HepG2 (cell line): Measurements from ENCODE around the gene C1QL2. TPM values are rescaled to one million over a fixed set of nuclear protein-coding genes. Genes with fewer than 3 reads are reported as not detected.

Experiments used
- ATAC-seq: fragments of 200-7000 bp; cut with Tn5 transposase; 3 replicates; pipeline ENCODE4 v1.9.1; 2020; ENCODE audit warnings: mild to moderate bottlenecking, moderate library complexity
- BruUV-seq: library from RNA; stranded (reverse); fragments of 400-500 nt; replicated peaks from 2 replicates; lab custom pipeline; 2021; lab: Mats Ljungman, UMichigan
- CTCF ChIA-PET: fragments of 300-600 bp; formaldehyde crosslinking; extraction: SDS; loops from one replicate; lab custom pipeline; 2021; ENCODE audit warnings: low total read pairs, inconsistent platforms, low intra/inter-chr PET ratio; lab: Yijun Ruan, JAX
- POLR2A ChIA-PET: fragments of 350-600 bp; sonication (Branson Sonifier 250); formaldehyde crosslinking; loops from one replicate; lab custom pipeline; 2020; ENCODE audit warnings: antibody characterized with exemption, inconsistent platforms; lab: Yijun Ruan, JAX
- DNase-seq: peaks from one replicate; pipeline ENCODE4 v3.0.0-alpha.2; 2015; ENCODE audit warnings: low spot score
- FAIRE-seq: peaks from 3 replicates; lab custom pipeline; 2011; peaks lifted over from hg19 to GRCh38; lab: Jason Lieb, UNC
- H2AFZ ChIP-seq: one replicate; pipeline ENCODE4 v1.6.1; 2011; ENCODE audit warnings: low read length, inconsistent platforms
- H3K27ac ChIP-seq: fragments of 300-600 bp; 3 replicates; pipeline ENCODE4 v1.8.0; 2011; ENCODE audit warnings: mixed run types, mild to moderate bottlenecking, mixed read lengths, low read length, inconsistent platforms; ENCODE audit not compliant: insufficient read depth; ENCODE audit errors: extremely low read length
- H3K27me3 ChIP-seq, 2 experiments: fragments of 200-600 bp in 1 of 2; 2 replicates in 1 of 2; 3 replicates in 1 of 2; pipeline versions ENCODE4 v1.6.0 to v1.8.0; 2011; ENCODE audit warnings: low read length in 2 of 2, mild to moderate bottlenecking in 2 of 2, moderate library complexity in 2 of 2, inconsistent platforms in 1 of 2; ENCODE audit not compliant: insufficient read depth in 2 of 2, control insufficient read depth in 1 of 2
- H3K36me3 ChIP-seq, 2 experiments: fragments of 200-600 bp in 1 of 2; replicated peaks in 1 of 2; 2 replicates in 1 of 2; 3 replicates in 1 of 2; pipeline versions ENCODE4 v1.5.1 to v1.8.0; 2011; ENCODE audit warnings: low read length in 2 of 2, inconsistent platforms in 1 of 2; ENCODE audit not compliant: insufficient read depth in 2 of 2, control insufficient read depth in 1 of 2
- H3K4me1 ChIP-seq: 2 replicates; pipeline ENCODE4 v1.5.1; 2012; ENCODE audit warnings: low read length, inconsistent platforms; ENCODE audit not compliant: insufficient read depth
- H3K4me2 ChIP-seq: 2 replicates; pipeline ENCODE4 v1.6.0; 2011; ENCODE audit warnings: low read depth, low read length, inconsistent platforms
- H3K4me3 ChIP-seq, 3 experiments: fragments of 200-600 bp in 1 of 3; sonication (generic), shearing (Covaris generic) in 1 of 3; replicated peaks in 1 of 3; 2 replicates each; pipeline ENCODE4 v1.5.1; 2011 to 2016; ENCODE audit warnings: low read length in 3 of 3, inconsistent platforms in 2 of 3, low read depth in 2 of 3, mild to moderate bottlenecking in 2 of 3, control low read depth in 1 of 3, mixed read lengths in 1 of 3; ENCODE audit not compliant: insufficient read depth in 1 of 3
- H3K79me2 ChIP-seq: one replicate; pipeline ENCODE4 v1.6.1; 2011; ENCODE audit warnings: low read length, inconsistent platforms; ENCODE audit not compliant: insufficient read depth
- H3K9ac ChIP-seq: 2 replicates; pipeline ENCODE4 v1.6.0; 2011; ENCODE audit warnings: mild to moderate bottlenecking, low read depth, low read length, inconsistent platforms; ENCODE audit not compliant: insufficient read depth
- H3K9me3 ChIP-seq: 2 replicates; pipeline ENCODE4 v1.5.1; 2012; ENCODE audit warnings: mild to moderate bottlenecking, low read length
- H4K20me1 ChIP-seq: 2 replicates; pipeline ENCODE4 v1.6.0; 2011; ENCODE audit warnings: inconsistent platforms, mild to moderate bottlenecking, low read length, moderate library complexity; ENCODE audit not compliant: insufficient read depth
- ADNP ChIP-seq: sonication (generic); formaldehyde crosslinking; IDR thresholded peaks from 2 replicates; pipeline ENCODE4 v1.4.0; 2020; ENCODE audit warnings: missing genetic modification reagents
- ARNTL ChIP-seq: sonication (generic); formaldehyde crosslinking; IDR thresholded peaks from 2 replicates; pipeline ENCODE4 v1.4.0; 2020; ENCODE audit warnings: mild to moderate bottlenecking, missing genetic modification reagents
- GABPA ChIP-seq, 2 experiments: IDR thresholded peaks; 2 replicates each; pipeline ENCODE4 v1.6.1; 2011 to 2016; ENCODE audit warnings: low read depth in 2 of 2, low read length in 1 of 2, missing biosample characterization in 1 of 2, missing genetic modification characterization in 1 of 2
- MAFK ChIP-seq, 2 experiments: IDR thresholded peaks in 1 of 2; conservative IDR thresholded peaks in 1 of 2; 2 replicates each; pipeline ENCODE4 v1.6.1; 2011; ENCODE audit warnings: improper control_type of control experiment in 2 of 2, low read length in 2 of 2
- MIER2 ChIP-seq: IDR thresholded peaks from 2 replicates; pipeline ENCODE4 v1.6.1; 2016; ENCODE audit warnings: missing biosample characterization, missing genetic modification reagents
- RBFOX2 ChIP-seq: fragments of 200-400 bp; formaldehyde crosslinking; IDR thresholded peaks from 2 replicates; pipeline ENCODE4 v1.6.1; 2017; ENCODE audit warnings: low read depth, mild to moderate bottlenecking, low read length
- SAP130 ChIP-seq: IDR thresholded peaks from 2 replicates; pipeline ENCODE4 v1.6.1; 2016; ENCODE audit warnings: low read depth
- SETDB1 ChIP-seq: sonication (generic); formaldehyde crosslinking; IDR thresholded peaks from 2 replicates; pipeline ENCODE4 v1.5.1; 2020; ENCODE audit warnings: missing genetic modification reagents, mild to moderate bottlenecking, borderline replicate concordance
- TBX2 ChIP-seq: sonication (generic); formaldehyde crosslinking; IDR thresholded peaks from 2 replicates; pipeline ENCODE4 v1.5.0; 2020; ENCODE audit warnings: missing genetic modification reagents, mild to moderate bottlenecking, borderline replicate concordance
- ZNF121 ChIP-seq: sonication (generic); formaldehyde crosslinking; IDR thresholded peaks from 2 replicates; pipeline ENCODE4 v1.5.0; 2020; ENCODE audit warnings: mild to moderate bottlenecking, missing genetic modification reagents
- ZNF629 ChIP-seq: sonication (generic); formaldehyde crosslinking; conservative IDR thresholded peaks from 2 replicates; pipeline ENCODE4 v1.5.0; 2020; ENCODE audit warnings: missing genetic modification reagents
- WGBS: methylation state at CpG from one replicate; pipeline ENCODE4 v1.1.6; 2017; ENCODE audit warnings: low lambda C conversion rate; 5-methylcytosine and 5-hydroxymethylcytosine counted together
- in situ Hi-C: cut with HindIII; loops from 2 replicates; pipeline ENCODE4 v1.10.0; 2017; ENCODE audit warnings: low pct_unique_long_range_greater_than_20kb; ENCODE audit not compliant: extremely low pct_ligation_motif_present
- intact Hi-C: fragments of 100-400 bp; cut with micrococcal nuclease; formaldehyde crosslinking; loops from one replicate; pipeline ENCODE4 v1.10.0; 2022; ENCODE audit not compliant: unreplicated experiment
- polyA plus RNA-seq, 8 experiments: library from polyadenylated mRNA; depleted of rRNA in 3 of 8; stranded (reverse) in 7 of 8; unstranded in 1 of 8; fragments of >200 nt; fragmentation: Illumina TruSeq in 4 of 8; extraction: Trizol in 4 of 8; gene quantifications; 2 replicates each; pipeline versions ENCODE4 v1.2.1 to v1.2.3, GENCODE V29; 2011 to 2016; ENCODE audit warnings: low read depth in 4 of 8, missing spikeins in 1 of 8, mixed read lengths in 1 of 8; ENCODE audit not compliant: insufficient read depth in 1 of 8
- total RNA-seq, 5 experiments: library from RNA; depleted of rRNA; stranded (reverse); fragments of >200 nt; fragmentation: Illumina TruSeq; extraction: Trizol; gene quantifications; 2 replicates each; pipeline ENCODE4 v1.2.3, GENCODE V29; 2016; ENCODE audit warnings: low read depth in 1 of 5
- TF ChIP-seq, protein P1 (sequence below): sonication (generic); formaldehyde crosslinking; IDR thresholded peaks from 2 replicates; pipeline ENCODE4 v1.4.0; 2020; ENCODE audit warnings: missing genetic modification reagents, borderline replicate concordance

C1QL2 gene
- total and polyA plus RNA-seq, 2 of the 13 experiments (the other 11 are each of a cell fraction or from before 2014, with no cell fraction given): not detected

GRCh38 chr2:119147776-119148715, 10.5 kb downstream of the C1QL2 start:
- ChIA-PET POLR2A (no interaction called here), CTCF (no interaction called here)
- intact Hi-C loops: no loop called here
- in situ Hi-C loops: no loop called here
- WGBS: 18% methylated on average over 10 of the region's 11 CpGs
- no peaks in the 10 kb centered on the region for H4K20me1 ChIP-seq
- H3K9me3 ChIP-seq: no peaks in the 10 kb centered on the region
- FAIRE-seq (no peak), ATAC-seq (no peak), DNase-seq (no peak)
- no peaks in the 10 kb centered on the region for H3K36me3 ChIP-seq
- TF ChIP-seq GABPA (IDR thresholded peaks at IDR 0.05; ENCODE audit: low read depth, low read length): no peak
- no peak for TF ChIP-seq GABPA (CRISPR knock-in tag; IDR thresholded peaks at IDR 0.05; ENCODE audit: low read depth)
- no peak for TF ChIP-seq MIER2 (CRISPR knock-in tag)
- TF ChIP-seq ADNP (CRISPR knock-in tag): no peak
- no peak for TF ChIP-seq SETDB1
- no peak for TF ChIP-seq ZNF121
- peak in 1 of 2 experiments; percentile 43; a peak in 2 of 4 replicates for TF ChIP-seq MAFK (conservative IDR thresholded peaks at IDR 0.05 in 1 of 2, IDR thresholded peaks at IDR 0.05 in 1 of 2; ENCODE audit: low read length in 2 of 2)
- peak; percentile 52; the same call in 1 of the 2 replicates for TF ChIP-seq ZNF629 (CRISPR knock-in tag)
- no peak overlapping the region for H3K4me2 ChIP-seq
- H2AFZ ChIP-seq: no peak overlapping the region
- no peak overlapping the region for H3K9ac ChIP-seq
- H3K4me3 ChIP-seq: no peak overlapping the region
- BruUV-seq: no TSS peak
- no peaks in the 10 kb centered on the region for H3K4me1 ChIP-seq
- peaks cover 0 to 17% of the 10 kb centered on the region in 2 experiments; a peak in 3 of 5 replicates for H3K27me3 ChIP-seq
- H3K27ac ChIP-seq: no peak overlapping the region
- H3K79me2 ChIP-seq: no peaks in the 10 kb centered on the region

DNA sequence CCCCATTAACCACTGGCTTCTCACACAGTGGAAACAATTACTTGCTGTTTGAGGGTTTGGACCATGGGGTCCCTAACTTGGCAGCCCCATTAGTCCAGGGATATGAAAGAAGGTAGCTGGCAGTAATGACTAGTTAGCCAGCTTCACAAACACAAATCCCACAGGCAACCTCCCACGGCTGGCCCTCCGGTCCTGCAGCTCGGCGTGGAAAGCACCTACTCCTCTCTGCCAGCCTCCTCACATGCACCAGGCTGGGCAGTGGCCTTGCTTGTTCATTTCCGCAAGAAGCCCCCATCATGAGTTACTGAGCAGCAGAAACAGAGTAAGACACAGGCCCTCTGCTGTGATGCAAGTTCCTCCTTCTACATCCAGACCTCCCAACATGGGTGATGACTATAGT, 13.7 kb downstream of the C1QL2 start:
- no peak overlapping the region for H3K4me3 ChIP-seq
- H3K27ac ChIP-seq: no peak overlapping the region
- H3K79me2 ChIP-seq: no peaks in the 10 kb centered on the region
- WGBS: 11% methylated on average over 4 of the region's 5 CpGs
- no peaks in the 10 kb centered on the region for H3K9me3 ChIP-seq
- intact Hi-C loops (no loop called here), in situ Hi-C loops (no loop called here)
- no peaks in the 10 kb centered on the region for H3K4me1 ChIP-seq
- POLR2A ChIA-PET: no interaction called here
- H3K27me3 ChIP-seq: peaks cover 0 to 33% of the 10 kb centered on the region in 2 experiments; a peak in 3 of 5 replicates
- BruUV-seq: no TSS peak
- H3K36me3 ChIP-seq: no peaks in the 10 kb centered on the region
- CTCF ChIA-PET: no interaction called here
- no peak overlapping the region for H3K4me2 ChIP-seq
- no peaks in the 10 kb centered on the region for H4K20me1 ChIP-seq
- no peak overlapping the region for H3K9ac ChIP-seq
- ATAC-seq (no peak), DNase-seq (no peak), FAIRE-seq (no peak)
- TF ChIP-seq, protein P1, sequence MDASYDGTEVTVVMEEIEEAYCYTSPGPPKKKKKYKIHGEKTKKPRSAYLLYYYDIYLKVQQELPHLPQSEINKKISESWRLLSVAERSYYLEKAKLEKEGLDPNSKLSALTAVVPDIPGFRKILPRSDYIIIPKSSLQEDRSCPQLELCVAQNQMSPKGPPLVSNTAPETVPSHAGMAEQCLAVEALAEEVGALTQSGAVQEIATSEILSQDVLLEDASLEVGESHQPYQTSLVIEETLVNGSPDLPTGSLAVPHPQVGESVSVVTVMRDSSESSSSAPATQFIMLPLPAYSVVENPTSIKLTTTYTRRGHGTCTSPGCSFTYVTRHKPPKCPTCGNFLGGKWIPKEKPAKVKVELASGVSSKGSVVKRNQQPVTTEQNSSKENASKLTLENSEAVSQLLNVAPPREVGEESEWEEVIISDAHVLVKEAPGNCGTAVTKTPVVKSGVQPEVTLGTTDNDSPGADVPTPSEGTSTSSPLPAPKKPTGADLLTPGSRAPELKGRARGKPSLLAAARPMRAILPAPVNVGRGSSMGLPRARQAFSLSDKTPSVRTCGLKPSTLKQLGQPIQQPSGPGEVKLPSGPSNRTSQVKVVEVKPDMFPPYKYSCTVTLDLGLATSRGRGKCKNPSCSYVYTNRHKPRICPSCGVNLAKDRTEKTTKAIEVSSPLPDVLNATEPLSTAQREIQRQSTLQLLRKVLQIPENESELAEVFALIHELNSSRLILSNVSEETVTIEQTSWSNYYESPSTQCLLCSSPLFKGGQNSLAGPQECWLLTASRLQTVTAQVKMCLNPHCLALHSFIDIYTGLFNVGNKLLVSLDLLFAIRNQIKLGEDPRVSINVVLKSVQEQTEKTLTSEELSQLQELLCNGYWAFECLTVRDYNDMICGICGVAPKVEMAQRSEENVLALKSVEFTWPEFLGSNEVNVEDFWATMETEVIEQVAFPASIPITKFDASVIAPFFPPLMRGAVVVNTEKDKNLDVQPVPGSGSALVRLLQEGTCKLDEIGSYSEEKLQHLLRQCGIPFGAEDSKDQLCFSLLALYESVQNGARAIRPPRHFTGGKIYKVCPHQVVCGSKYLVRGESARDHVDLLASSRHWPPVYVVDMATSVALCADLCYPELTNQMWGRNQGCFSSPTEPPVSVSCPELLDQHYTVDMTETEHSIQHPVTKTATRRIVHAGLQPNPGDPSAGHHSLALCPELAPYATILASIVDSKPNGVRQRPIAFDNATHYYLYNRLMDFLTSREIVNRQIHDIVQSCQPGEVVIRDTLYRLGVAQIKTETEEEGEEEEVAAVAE (CRISPR knock-in tag): no peak
- TF ChIP-seq ARNTL (no peak), SAP130 (CRISPR knock-in tag) (no peak), RBFOX2 (no peak), TBX2 (CRISPR knock-in tag) (no peak)
- no peak overlapping the region for H2AFZ ChIP-seq
